ENCODE measurements around the gene ISOC2. TPM values are rescaled to one million over a fixed set of nuclear protein-coding genes. Genes with fewer than 3 reads are reported as not detected.

The ISOC2 gene
- total and polyA plus RNA-seq, 9 of the 15 experiments (the other 6 are each of a cell fraction or from before 2014, with no cell fraction given), result 1.2 to 229 (median 58.3) TPM

GRCh38 chr19:55444646-55445045, 16.8 kb downstream of the ISOC2 start:
- no TSS peak for BruUV-seq (replicated peaks)
- Histone ChIP-seq H3K27ac (ENCODE audit: extremely low read depth, low read depth, low read length) (no peak overlapping the region), H3K9me3 (replicated peaks; ENCODE audit: control insufficient read depth, insufficient read depth, low read depth, low read length) (no peaks in the 10 kb centered on the region), H3K27me3 (ENCODE audit: control insufficient read depth in 2 of 2, insufficient read depth in 2 of 2, low read length in 2 of 2) (peaks cover 6 to 32% of the 10 kb centered on the region in 2 experiments), H3K4me2 (ENCODE audit: insufficient read depth, low read length) (no peak overlapping the region), H3K9ac (ENCODE audit: insufficient read depth in 1 of 2, low read depth in 2 of 2, low read length in 2 of 2) (no peak overlapping the region), H3K4me3 (no peak overlapping the region), H2AFZ (ENCODE audit: low read depth, low read length) (no peak overlapping the region), H3K79me2 (ENCODE audit: control insufficient read depth, insufficient read depth, low read length) (no peaks in the 10 kb centered on the region), H3K9me1 (ENCODE audit: control insufficient read depth, insufficient read depth, low read length) (no peaks in the 10 kb centered on the region), H3K36me3 (ENCODE audit: control insufficient read depth, insufficient read depth, low read length) (no peaks in the 10 kb centered on the region), H4K20me1 (replicated peaks; ENCODE audit: control insufficient read depth, insufficient read depth, low read length) (no peaks in the 10 kb centered on the region), H3K4me1 (replicated peaks in 1 of 2; ENCODE audit: control insufficient read depth in 2 of 2, insufficient read depth in 2 of 2, low read length in 2 of 2) (peaks cover 21 to 72% of the 10 kb centered on the region in 2 experiments)
- DNase-seq (ENCODE audit: extremely low read depth in 1 of 4, low spot score in 3 of 4) (no peak), FAIRE-seq (no peak), ATAC-seq (no peak)
- intact Hi-C loops (cut with micrococcal nuclease), result no loop called here
- 20% methylated on average over 11 of the region's 11 CpGs for WGBS (ENCODE audit: insufficient coverage, low coverage, missing lambda C conversion rate)
- in situ Hi-C loops (cut with MboI), result loop anchor here (25.0 kb wide), 1 partner anchor 782 kb away; the partner anchor contains the start of gene LILRB4
- CTCF ChIA-PET (ENCODE audit: low intra/inter-chr PET ratio), result no interaction called here
- POLR2A ChIA-PET, result interaction anchor here (0.9 to 1.3 kb wide), 3 partner anchors 8 to 105 kb away, joined by 3 to 5 read pairs (median 4); partner anchors contain the start of gene KMT5C
- TF ChIP-seq NR3C1 (CRISPR knock-in tag; IDR thresholded peaks at IDR 0.05) (no peak), HLTF (IDR thresholded peaks at IDR 0.05) (no peak), ZNF780A (CRISPR knock-in tag; IDR thresholded peaks at IDR 0.05) (no peak), ZNF655 (CRISPR knock-in tag; IDR thresholded peaks at IDR 0.05) (no peak), TFAP4 (CRISPR knock-in tag; IDR thresholded peaks at IDR 0.05; ENCODE audit: borderline replicate concordance) (peak; percentile 14; the same call in 1 of the 2 replicates)
